ENCODE results near the gene RUNX2.

The RUNX2 gene

DNA sequence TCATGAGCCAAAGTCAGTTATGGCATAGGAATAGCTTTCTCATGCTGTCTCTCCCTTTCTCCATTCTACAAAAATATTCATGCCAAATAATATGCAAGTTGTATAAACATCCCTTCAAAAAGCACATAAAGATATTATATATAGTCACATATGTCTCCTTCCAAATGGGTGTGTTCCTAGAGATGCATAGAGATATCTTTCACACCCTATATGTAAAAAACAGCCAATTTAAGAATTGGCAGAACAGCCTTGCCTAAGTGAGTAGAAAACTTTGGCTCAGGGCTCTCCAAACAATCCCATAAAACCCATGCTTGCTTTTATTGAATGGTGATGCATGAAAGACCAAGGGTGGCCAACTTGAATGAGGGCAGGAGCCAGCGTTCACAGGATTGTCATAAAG lies 324.3 kb downstream of the RUNX2 start:
- Histone ChIP-seq H3K4me3 (ENCODE audit: low read depth, low read length) (no peak overlapping the region), H3K9me3 (ENCODE audit: control insufficient read depth, insufficient read depth, low read depth, low read length) (no peaks in the 10 kb centered on the region), H3K27ac (ENCODE audit: extremely low read depth, low read depth, low read length) (no peak overlapping the region), H3K4me1 (ENCODE audit: control insufficient read depth, insufficient read depth, low read length) (no peaks in the 10 kb centered on the region), H3K36me3 (ENCODE audit: control insufficient read depth in 2 of 2, insufficient read depth in 1 of 2, low read length in 2 of 2) (no peaks in the 10 kb centered on the region)
- POLR2A ChIA-PET, result no interaction called here
- TF ChIP-seq, protein P1, sequence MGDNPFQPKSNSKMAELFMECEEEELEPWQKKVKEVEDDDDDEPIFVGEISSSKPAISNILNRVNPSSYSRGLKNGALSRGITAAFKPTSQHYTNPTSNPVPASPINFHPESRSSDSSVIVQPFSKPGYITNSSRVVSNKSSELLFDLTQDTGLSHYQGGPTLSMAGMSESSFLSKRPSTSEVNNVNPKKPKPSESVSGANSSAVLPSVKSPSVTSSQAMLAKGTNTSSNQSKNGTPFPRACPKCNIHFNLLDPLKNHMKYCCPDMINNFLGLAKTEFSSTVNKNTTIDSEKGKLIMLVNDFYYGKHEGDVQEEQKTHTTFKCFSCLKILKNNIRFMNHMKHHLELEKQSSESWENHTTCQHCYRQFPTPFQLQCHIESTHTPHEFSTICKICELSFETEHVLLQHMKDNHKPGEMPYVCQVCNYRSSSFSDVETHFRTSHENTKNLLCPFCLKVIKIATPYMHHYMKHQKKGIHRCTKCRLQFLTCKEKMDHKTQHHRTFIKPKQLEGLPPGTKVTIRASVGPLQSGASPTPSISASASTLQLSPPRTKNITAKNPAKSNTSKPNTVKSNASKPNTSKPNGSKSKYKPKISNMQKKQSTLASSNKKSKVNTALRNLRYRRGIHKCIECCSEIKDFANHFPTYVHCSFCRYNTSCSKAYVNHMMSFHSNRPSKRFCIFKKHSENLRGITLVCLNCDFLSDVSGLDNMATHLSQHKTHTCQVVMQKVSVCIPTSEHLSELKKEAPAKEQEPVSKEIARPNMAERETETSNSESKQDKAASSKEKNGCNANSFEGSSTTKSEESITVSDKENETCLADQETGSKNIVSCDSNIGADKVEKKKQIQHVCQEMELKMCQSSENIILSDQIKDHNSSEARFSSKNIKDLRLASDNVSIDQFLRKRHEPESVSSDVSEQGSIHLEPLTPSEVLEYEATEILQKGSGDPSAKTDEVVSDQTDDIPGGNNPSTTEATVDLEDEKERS (tag by site-specific recombination; IDR thresholded peaks at IDR 0.05), result no peak
- TF ChIP-seq ZNF626 (tag by site-specific recombination; IDR thresholded peaks at IDR 0.05), result no peak
- TF ChIP-seq ZFP3 (tag by site-specific recombination; IDR thresholded peaks at IDR 0.05; ENCODE audit: low read depth), result no peak
- CTCF ChIA-PET, result interaction anchor here (0.6 to 1.2 kb wide), 3 partner anchors 18 to 1177 kb away, joined by 3 to 4 read pairs (median 3); no protein-coding TSS in a partner anchor

DNA sequence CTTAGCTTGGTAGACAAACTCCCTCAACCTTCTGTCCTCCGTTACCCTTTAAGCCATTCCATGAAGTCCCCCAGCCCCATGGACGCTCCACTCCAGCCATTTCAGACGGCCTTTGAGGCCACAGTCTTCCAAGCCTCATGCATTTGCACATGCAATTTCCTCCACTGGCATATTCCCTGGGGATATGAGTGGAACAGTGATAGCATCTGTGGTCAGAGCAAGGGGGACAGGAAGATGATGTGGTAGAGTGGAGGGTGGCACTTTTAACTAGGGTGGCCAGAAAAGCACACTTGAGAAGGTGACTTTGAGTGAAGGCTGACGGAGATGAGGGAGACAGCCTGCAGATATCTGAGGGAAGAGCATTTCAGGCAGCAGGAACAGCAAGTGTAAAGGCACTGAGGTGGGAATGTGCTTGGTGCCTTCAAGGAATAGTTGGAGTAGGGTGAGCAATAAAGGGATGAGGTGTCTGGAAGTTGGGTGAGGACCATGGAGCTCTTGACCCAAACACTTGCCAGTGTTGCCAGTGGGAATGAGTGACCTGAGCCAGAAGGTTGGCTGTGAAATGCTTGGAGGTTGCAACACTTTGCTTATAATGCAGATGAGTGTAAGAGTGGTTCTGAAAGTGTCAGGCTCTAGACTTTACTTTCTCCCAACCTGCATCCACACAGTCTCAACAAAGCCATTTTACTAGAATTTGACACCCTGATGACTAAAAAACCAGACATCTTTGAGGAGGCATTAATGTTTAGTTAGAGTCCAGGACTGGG lies 325.2 kb downstream of the RUNX2 start:
- ChIA-PET CTCF (interaction anchor here (0.6 kb wide), 1 partner anchor 127 kb away, joined by 3 read pairs; no protein-coding TSS in a partner anchor), POLR2A (no interaction called here)
- Histone ChIP-seq H3K36me3 (ENCODE audit: control insufficient read depth in 2 of 2, insufficient read depth in 1 of 2, low read length in 2 of 2) (no peaks in the 10 kb centered on the region), H3K4me3 (ENCODE audit: low read depth, low read length) (no peak overlapping the region), H3K27ac (ENCODE audit: extremely low read depth, low read depth, low read length) (no peak overlapping the region), H3K4me1 (ENCODE audit: control insufficient read depth, insufficient read depth, low read length) (no peaks in the 10 kb centered on the region), H3K9me3 (ENCODE audit: control insufficient read depth, insufficient read depth, low read depth, low read length) (no peaks in the 10 kb centered on the region)
- TF ChIP-seq ZNF623 (tag by site-specific recombination; IDR thresholded peaks at IDR 0.05), result peak; percentile 40; the same call in 1 of the 2 replicates
- TF ChIP-seq ZNF600 (tag by site-specific recombination; IDR thresholded peaks at IDR 0.05), result no peak

DNA sequence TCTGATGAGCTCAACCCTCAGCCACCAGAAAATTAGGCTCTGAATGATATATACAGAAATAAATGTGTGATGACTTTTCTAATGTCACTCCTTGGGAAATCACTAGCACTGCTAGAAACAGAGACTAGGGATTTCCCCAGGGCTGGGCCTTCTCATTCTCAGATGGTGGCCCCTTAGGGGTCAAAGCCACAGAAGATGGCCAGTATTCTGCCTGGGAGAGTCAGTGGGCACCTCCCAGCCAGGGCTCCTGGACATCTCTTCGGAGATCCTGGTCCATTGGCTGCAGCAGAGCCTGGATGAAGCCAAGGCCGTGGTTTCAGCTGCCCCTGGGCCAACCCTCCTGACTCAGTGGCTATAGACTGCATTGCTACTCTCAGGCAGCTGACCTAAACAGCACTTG lies 326.5 kb downstream of the RUNX2 start:
- CTCF ChIA-PET, result interaction anchor here (1.1 kb wide), 1 partner anchor 203 kb away, joined by 4 read pairs; no protein-coding TSS in a partner anchor
- POLR2A ChIA-PET, result no interaction called here
- Histone ChIP-seq H3K27ac (ENCODE audit: extremely low read depth, low read depth, low read length) (no peak overlapping the region), H3K9me3 (ENCODE audit: control insufficient read depth, insufficient read depth, low read depth, low read length) (no peaks in the 10 kb centered on the region), H3K4me1 (ENCODE audit: control insufficient read depth, insufficient read depth, low read length) (no peaks in the 10 kb centered on the region), H3K36me3 (ENCODE audit: control insufficient read depth in 2 of 2, insufficient read depth in 1 of 2, low read length in 2 of 2) (no peaks in the 10 kb centered on the region), H3K4me3 (ENCODE audit: low read depth, low read length) (no peak overlapping the region)
- TF ChIP-seq ZNF530 (tag by site-specific recombination; IDR thresholded peaks at IDR 0.05; ENCODE audit: low read depth), result no peak

DNA sequence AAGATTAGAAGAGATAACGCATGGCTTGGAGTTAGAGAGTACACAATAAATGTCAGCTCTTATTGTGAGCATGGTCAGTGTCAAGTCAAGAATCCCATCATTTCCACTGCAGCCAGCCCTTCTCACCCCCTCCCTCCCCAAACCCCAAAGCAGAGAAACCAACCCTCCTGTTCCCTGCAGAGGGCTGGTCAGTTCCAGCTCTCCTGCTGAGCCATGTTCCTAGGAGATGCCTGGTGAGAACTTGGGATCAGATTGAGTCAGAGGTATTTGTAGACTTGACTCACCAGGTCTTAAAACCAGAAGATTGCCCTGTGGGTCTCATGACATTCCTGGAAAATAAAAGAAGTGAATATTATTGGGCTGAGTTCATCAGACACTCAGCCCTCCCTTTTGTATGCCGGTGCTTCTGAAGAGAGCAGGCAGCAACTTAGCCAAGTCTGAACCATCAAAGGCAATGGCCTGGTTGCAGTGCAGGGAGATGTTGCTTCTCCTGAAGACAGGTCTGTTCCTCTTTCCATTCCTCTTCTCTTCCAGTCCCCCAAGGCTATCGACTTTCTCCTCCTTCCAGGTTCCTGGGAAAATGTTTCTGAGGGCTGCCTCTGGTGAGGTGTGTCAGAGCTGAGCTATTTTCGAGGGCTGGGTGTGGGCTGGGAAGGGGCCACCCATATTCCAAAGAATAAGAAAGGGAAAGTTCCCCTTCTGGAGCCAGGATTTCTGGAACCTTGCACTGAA lies 327.8 kb downstream of the RUNX2 start:
- POLR2A ChIA-PET, result interaction anchor here (0.9 kb wide), 1 partner anchor 47 kb away, joined by 4 read pairs; no protein-coding TSS in a partner anchor
- H3K9me3 ChIP-seq (ENCODE audit: control insufficient read depth, insufficient read depth, low read depth, low read length), result no peaks in the 10 kb centered on the region
- no peaks in the 10 kb centered on the region for H3K36me3 ChIP-seq (ENCODE audit: control insufficient read depth in 2 of 2, insufficient read depth in 1 of 2, low read length in 2 of 2)
- no peak overlapping the region for H3K27ac ChIP-seq (ENCODE audit: extremely low read depth, low read depth, low read length)
- H3K4me1 ChIP-seq (ENCODE audit: control insufficient read depth, insufficient read depth, low read length), result no peaks in the 10 kb centered on the region
- CTCF ChIA-PET, result no interaction called here
- no peak overlapping the region for H3K4me3 ChIP-seq (ENCODE audit: low read depth, low read length)
- TF ChIP-seq, protein P2, sequence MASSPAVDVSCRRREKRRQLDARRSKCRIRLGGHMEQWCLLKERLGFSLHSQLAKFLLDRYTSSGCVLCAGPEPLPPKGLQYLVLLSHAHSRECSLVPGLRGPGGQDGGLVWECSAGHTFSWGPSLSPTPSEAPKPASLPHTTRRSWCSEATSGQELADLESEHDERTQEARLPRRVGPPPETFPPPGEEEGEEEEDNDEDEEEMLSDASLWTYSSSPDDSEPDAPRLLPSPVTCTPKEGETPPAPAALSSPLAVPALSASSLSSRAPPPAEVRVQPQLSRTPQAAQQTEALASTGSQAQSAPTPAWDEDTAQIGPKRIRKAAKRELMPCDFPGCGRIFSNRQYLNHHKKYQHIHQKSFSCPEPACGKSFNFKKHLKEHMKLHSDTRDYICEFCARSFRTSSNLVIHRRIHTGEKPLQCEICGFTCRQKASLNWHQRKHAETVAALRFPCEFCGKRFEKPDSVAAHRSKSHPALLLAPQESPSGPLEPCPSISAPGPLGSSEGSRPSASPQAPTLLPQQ (tag by site-specific recombination; IDR thresholded peaks at IDR 0.05), result 0 out of 2 replicates have a peak, but pooled peaks have one; percentile 13
- TF ChIP-seq GLIS1 (tag by site-specific recombination; IDR thresholded peaks at IDR 0.05) (peak; percentile 74), ZNF629 (tag by site-specific recombination; IDR thresholded peaks at IDR 0.05) (peak; percentile 62), ZNF366 (tag by site-specific recombination; conservative IDR thresholded peaks at IDR 0.05) (peak; percentile 80), ZNF23 (tag by site-specific recombination; IDR thresholded peaks at IDR 0.05; ENCODE audit: borderline replicate concordance) (no peak), ZNF24 (tag by site-specific recombination; IDR thresholded peaks at IDR 0.05) (no peak), ZBTB21 (tag by site-specific recombination; IDR thresholded peaks at IDR 0.05) (peak; percentile 66; the same call in 1 of the 2 replicates), ZNF335 (tag by site-specific recombination; conservative IDR thresholded peaks at IDR 0.05) (peak; percentile 65), ZBTB48 (tag by site-specific recombination; IDR thresholded peaks at IDR 0.05) (no peak), ZNF791 (tag by site-specific recombination; IDR thresholded peaks at IDR 0.05) (no peak), ZFP3 (tag by site-specific recombination; IDR thresholded peaks at IDR 0.05; ENCODE audit: low read depth) (no peak)
- TF ChIP-seq, protein P3, sequence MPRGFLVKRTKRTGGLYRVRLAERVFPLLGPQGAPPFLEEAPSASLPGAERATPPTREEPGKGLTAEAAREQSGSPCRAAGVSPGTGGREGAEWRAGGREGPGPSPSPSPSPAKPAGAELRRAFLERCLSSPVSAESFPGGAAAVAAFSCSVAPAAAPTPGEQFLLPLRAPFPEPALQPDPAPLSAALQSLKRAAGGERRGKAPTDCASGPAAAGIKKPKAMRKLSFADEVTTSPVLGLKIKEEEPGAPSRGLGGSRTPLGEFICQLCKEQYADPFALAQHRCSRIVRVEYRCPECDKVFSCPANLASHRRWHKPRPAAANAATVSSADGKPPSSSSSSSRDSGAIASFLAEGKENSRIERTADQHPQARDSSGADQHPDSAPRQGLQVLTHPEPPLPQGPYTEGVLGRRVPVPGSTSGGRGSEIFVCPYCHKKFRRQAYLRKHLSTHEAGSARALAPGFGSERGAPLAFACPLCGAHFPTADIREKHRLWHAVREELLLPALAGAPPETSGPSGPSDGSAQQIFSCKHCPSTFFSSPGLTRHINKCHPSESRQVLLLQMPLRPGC (tag by site-specific recombination; IDR thresholded peaks at IDR 0.05), result 0 out of 2 replicates have a peak, but pooled peaks have one; percentile 51
- TF ChIP-seq, protein P4, sequence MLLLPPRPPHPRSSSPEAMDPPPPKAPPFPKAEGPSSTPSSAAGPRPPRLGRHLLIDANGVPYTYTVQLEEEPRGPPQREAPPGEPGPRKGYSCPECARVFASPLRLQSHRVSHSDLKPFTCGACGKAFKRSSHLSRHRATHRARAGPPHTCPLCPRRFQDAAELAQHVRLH (tag by site-specific recombination; IDR thresholded peaks at IDR 0.05), result no peak
